Hepatic stellate cell (primary cell): ENCODE measurements around the gene XIRP2.
A peak's percentile ranks its signal among the peaks of the same experiment; 100 is the strongest.
"Not testable (repeated sequence)": the region's sequence is repeated elsewhere in the genome, so short reads cannot be mapped to it uniquely, and the experiment has no call there.

Experiments
- DNase-seq: peaks from one replicate; pipeline ENCODE4 v3.0.0; 2011; ENCODE audit warnings: low spot score

Gene XIRP2

GRCh38 chr2:167198576-167198975 lies 310.3 kb downstream of the XIRP2 start:
- DNase-seq, result no peak

DNA sequence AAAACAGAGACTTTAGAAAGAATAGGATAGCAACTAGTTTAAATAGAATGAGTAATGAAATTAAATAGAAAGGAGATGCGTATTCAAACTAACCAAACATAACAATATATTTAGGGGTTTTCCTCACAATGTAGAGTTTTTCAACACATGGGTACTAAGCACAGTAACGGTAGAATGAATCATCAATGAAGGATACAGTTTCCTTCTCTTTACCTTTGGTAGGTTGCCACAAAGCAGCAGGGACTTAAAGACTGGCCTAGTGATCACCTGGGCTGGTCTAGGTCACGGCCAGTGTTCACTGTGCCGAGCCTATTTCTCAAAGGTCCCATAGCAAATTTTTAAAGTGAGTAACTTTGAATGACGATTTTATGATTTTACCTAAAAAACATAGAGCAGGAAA lies 311.7 kb downstream of the XIRP2 start:
- no peak for DNase-seq

- no peak for DNase-seq
Observed at GRCh38 chr2:167209784-167210183, 321.5 kb downstream of the XIRP2 start.

GRCh38 chr2:167212014-167212648 lies 323.9 kb downstream of the XIRP2 start:
- peak; percentile 19 for DNase-seq

DNA sequence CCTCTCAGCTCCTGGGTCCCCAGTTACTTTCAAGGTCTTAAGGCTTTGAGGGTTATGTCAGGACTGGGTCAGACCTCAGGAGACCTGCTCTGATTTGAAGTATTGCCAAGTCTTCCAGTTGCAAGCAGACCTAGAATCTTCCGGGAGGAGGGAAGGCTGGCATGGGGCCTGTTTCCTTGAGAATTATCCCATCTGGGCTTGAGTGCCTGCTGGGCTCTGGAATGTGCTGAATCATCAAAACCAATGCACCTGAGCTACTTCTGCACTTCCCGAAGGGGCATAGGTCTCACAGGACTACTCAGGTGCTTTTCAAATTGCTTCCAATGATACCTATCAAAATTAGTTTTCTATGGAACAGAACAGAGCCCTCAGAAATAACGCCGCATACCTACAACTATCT lies 327.3 kb downstream of the XIRP2 start:
- DNase-seq, result no peak

- no peak for DNase-seq
Observed at GRCh38 chr2:167237478-167237877, 349.2 kb downstream of the XIRP2 start.

GRCh38 chr2:167240671-167241070 lies 352.4 kb downstream of the XIRP2 start:
- DNase-seq, result no peak

GRCh38 chr2:167249197-167249596 lies 360.9 kb downstream of the XIRP2 start:
- DNase-seq, result no peak

GRCh38 chr2:167253025-167253424 lies 364.7 kb downstream of the XIRP2 start:
- peak; percentile 0 for DNase-seq

GRCh38 chr2:167254721-167255120 lies 366.4 kb downstream of the XIRP2 start:
- DNase-seq, result no peak

DNA sequence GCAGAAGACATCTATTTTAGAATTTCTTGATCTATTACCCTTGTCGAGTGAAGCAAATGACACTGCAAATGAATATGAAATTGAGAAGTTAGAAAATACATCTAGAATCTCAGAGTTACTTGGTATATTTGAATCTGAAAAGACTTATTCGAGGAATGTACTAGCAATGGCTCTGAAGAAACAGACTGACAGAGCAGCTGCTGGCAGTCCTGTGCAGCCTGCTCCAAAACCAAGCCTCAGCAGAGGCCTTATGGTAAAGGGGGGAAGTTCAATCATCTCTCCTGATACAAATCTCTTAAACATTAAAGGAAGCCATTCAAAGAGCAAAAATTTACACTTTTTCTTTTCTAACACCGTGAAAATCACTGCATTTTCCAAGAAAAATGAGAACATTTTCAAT lies 370.4 kb downstream of the XIRP2 start:
- no peak for DNase-seq

- no peak for DNase-seq
Observed at GRCh38 chr2:167264380-167264779, 376.1 kb downstream of the XIRP2 start.

- DNase-seq, result no peak
Observed at GRCh38 chr2:167265004-167265403, 376.7 kb downstream of the XIRP2 start.

DNA sequence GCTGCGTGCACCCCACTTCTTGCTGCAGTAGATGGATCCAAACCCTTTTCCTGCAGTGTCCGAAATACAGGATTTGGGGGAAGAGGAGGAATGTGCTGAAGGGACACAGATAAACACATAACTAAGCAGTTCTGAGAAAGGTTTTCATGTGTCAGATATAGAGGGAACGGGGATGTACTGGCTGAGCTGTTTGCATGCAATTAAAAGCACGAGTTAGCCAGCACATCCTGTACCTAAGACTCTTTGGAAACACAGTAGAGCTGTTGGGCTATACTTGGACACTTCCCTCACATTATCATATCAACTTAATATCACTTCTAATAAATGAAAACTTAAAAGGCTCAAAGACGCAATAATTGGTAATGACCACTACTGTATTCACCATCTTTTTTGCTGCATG lies 377.4 kb downstream of the XIRP2 start:
- no peak for DNase-seq

DNA sequence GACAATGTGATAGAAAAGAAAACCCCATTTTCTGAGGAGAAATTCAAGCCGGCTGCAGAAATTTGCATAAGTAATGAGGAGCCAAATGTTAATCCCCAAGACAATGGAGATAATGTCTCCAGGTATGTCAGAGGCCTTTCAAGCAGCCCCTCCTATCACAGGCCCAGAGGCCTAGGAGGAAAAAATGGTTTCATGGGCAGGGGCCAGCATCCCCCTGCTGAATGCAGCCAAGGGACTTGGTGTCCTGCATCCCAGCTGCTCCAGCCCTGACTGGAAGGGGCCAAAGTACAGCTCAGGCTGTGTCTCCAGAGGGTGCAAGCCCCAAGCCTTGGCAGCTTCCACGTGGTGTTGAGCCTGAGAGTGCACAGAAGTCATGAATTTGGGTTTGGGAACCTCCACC lies 380.0 kb downstream of the XIRP2 start:
- DNase-seq, result not testable (repeated sequence)

GRCh38 chr2:167271932-167272331 lies 383.7 kb downstream of the XIRP2 start:
- DNase-seq, result no peak

DNA sequence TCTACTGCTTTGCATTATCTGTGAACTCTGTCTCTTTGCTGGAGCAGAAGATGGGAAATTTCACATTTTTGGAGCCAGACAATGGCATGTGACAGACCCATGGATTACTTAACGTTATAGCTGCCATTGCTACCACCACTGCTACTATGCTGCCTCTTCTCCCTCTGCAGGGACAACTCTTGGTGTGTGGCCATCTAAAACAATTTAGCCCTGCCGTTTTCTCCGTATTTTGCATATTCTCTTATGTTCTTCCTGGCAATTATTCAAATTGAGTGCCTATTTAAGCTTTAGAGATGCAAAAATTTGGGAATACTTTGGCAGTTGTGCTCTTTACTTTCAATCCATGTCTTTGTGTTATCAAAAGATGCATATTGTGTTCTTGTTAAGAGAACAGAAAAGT lies 386.8 kb downstream of the XIRP2 start:
- no peak for DNase-seq

DNA sequence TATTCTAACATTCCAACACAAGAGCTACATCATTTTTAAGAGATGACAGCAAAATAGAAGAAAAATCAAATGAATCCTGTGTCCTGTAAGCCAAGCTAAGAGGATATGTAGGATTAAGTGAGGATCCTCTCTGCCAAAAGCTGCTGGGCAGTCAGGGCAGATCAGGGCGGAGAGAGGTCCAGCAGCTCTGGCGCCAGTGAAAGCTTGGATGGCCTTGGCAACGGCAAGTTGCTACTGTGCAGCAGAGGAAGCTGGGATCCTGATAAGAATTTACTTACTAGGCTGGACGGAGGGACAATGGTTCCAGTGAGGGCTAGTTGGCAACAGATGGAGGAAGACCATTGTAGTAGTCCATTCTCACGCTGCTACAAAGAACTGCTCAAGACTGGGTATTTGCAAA lies 391.5 kb downstream of the XIRP2 start:
- no peak for DNase-seq

- DNase-seq, result no peak
Observed at GRCh38 chr2:167287212-167287611, 398.9 kb downstream of the XIRP2 start.

GRCh38 chr2:167289651-167290410 lies 401.6 kb downstream of the XIRP2 start:
- DNase-seq, result no peak

DNA sequence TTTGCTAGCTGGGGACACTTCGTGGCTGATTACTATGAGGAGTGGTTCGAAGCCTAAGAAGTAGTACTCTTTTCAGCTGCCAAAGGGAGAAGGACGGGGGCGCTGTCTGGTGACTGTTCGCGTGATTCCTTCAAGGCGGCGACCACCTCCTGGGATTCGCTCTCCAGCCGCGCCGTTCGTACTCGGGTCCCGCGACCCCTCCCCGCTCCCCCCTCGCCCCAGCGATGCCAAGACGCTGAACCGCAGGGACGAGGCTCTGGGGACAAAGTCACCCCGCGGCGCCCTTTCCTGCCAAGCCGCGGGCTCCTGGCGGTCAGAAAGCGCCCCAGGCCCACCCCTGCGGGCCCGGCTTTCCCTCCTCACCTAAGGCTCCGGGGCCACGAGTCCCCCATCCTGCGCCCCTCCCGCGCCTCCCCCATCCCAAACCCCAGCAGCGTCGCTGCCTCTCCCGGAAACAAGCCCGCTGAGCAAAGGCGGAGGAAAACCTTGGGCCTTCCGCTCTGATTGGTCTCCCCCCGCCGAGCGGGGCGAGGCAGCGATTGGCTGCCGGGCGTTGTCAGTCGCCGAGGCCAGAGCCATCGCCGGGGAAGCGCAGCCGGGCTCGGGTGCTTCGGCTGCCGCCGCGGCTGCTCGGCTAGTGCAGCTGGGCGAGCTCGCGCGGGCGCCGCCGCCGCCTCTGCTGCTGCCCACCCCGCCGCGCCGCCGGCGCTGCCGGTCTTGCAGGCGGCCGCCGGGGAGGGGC lies 404.3 kb downstream of the XIRP2 start, which contains the start of gene B3GALT1:
Gene B3GALT1, plus strand, starts transcription at position 572 of the 742 bp plus-strand sequence.
- DNase-seq, result peak; percentile 97

GRCh38 chr2:167293172-167293781 lies 405.0 kb downstream of the XIRP2 start:
- DNase-seq, result peak; percentile 10
